SH-SY5Y (cell line): ENCODE data around the gene NCBP1.

Source experiments
- GATA2 ChIP-seq: IDR thresholded peaks from 2 replicates; pipeline ENCODE4 v1.6.1; 2011; ENCODE audit warnings: mild to moderate bottlenecking, low read depth, low read length
- GATA3 ChIP-seq: IDR thresholded peaks from 2 replicates; pipeline ENCODE4 v1.6.1; 2011; ENCODE audit warnings: low read depth, mild to moderate bottlenecking, low read length, moderate library complexity

Gene NCBP1

DNA sequence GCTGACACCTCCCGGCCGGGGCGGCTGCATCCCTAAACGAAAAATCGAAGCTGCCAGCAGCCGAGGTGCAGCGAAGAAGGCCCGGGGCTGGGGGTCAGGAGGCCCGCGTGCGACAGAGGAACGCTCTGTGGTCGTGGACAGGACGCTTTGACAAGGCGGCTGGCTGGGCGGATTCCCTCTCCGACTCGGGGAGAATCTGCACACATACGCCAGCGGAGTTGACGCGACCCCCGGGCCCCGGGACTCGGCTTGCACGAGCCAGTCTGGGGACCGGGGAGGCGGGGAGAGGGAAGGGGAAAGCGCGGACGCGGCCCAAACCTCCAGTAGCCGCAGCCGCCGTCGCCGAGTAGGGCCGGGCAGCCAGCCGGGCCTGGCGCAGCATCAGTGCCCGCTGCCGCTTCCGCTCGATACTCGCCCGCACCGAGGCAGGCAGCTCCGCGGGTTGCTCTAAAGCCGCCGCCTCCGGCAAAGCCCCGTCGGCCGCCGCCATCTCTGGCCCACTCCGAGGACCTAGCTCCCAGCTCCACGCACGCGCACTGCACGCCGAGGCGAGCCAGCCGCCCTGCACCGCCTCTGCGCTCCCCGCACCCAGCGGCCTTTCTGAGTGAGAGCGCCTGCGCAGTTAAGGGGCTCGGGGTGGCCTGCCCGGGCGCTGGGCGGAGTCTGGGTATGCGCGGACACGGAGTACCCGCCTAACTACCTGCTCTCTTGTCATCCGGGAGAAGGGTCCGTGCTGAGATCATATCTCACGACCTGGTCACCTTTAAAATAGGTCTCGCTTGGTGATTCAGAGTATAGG is 63.4 kb downstream of the NCBP1 start, which contains the start of gene XPA:
Gene XPA (minus strand): TSS at position 538 of the 799 bp plus-strand sequence. CDS start 48 bp downstream, at position 490.
- no peak for TF ChIP-seq GATA3
- TF ChIP-seq GATA2: peak; percentile 61

DNA sequence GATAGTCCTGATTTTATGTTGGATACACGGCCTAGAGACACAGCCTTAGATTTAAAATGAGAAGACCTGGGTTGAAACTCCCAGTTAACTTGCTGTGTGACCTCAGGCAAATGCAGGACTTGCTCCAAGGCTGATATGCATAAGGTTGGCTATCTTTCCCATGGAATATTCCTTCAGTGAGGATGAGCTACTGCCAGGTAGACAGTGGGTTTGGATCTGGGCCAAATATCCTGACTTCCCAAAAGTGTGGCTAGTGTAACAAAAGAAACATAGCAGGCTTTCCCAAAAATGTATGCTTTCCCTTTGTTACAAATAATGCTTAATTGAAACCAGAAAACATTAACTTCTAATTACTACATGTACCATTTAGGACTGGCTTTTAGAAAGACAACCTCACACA is 64.2 kb downstream of the NCBP1 start:
- no peak for TF ChIP-seq GATA2
- TF ChIP-seq GATA3: no peak

DNA sequence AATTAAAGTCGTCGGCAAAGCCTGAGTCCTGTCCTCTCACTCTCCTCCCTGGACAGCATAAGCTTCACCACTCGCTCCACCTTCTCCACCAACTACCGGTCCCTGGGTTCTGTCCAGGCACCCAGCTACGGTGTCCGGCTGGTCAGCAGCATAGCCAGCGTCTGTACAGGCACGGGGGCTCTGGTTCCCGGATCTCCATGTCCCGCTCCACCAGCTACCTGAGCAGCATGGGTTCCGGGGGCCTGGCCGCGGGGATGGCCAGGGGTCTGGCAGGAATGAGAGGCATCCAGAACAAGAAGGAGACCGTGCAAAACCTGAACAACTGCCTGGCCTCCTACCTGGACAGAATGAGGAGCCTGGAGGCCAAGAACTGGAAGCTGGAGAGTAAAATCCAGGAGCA is 65.2 kb downstream of the NCBP1 start:
- TF ChIP-seq GATA2 (no peak), GATA3 (no peak)

DNA sequence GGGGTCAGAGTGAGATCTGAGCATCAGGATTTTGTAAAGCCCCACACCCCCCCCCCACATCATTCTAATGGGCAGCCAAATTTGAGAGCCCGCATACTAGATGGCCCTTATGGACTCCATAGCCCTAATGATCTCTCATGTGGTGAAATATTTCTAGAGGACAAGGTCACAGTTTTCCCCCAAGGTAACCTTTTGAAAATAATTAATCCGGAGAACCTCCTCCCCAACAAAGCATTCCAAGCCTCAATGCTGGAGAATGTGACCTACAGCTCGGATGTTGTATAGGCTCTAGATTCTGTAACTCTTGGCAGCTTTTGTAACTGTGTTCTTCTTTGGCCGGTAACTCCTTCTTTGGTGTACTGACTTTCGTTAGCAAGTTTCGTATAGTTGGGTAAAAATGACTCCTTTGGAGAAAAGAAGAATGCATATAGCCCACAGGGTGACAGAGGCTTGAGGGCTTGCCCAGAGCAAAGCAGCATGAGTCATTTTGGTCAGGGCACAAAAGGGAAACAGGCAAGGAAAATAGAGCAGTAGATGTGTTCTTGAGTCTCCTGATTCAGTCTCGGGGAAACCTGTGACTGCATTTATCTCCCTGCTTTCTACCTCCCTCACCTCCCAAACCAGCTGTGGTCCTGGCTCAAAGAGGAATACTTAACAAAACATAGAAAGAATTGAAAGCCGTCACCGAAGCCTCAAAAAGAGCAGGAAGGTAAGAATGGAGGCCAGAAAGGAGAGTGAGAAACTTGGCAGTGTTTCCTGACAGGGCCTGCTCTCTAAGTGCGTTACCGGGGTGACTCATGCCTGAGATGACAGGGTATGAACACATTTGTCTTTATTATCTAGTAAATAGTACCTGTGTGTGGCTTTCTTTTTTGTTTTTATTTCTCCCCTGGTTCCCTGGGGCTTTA is 70.1 kb downstream of the NCBP1 start:
- TF ChIP-seq GATA3 (no peak), GATA2 (no peak)

DNA sequence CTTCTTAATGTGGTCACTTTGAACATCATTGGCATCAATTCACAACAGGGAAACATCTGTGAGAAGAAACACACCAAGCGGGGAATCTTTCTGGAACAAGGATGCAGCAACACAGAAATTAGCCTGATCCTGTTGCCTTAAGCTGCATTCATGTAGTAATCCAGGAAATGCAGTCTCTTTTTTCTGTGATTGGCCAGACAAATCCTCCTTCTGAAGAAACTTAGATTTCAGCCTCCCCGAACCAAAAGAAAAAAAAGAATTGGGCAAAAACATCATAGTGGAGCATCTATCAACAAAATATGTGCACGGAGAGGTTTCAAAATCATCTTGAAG is 70.7 kb downstream of the NCBP1 start:
- TF ChIP-seq GATA2 (no peak), GATA3 (no peak)

DNA sequence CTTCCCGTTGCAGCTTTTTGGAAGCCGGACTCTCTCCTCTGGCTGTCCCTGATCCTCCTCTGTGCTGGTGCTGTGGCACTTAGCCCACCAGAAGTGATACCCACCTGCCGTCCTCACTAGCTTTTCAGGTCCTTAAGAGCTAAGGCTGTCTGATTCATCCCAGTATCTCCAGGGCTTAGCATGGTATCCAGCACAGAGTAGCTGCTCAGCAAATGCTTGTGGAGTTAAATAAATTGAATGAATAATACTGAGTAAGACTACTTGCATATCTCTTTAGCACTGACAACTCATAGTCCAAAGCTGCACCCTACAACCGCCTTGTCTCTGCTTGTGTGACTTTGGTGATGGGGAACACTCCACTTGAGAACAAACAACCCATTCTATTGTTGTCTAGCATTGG is 71.2 kb downstream of the NCBP1 start:
- TF ChIP-seq GATA3 (no peak), GATA2 (no peak)

DNA sequence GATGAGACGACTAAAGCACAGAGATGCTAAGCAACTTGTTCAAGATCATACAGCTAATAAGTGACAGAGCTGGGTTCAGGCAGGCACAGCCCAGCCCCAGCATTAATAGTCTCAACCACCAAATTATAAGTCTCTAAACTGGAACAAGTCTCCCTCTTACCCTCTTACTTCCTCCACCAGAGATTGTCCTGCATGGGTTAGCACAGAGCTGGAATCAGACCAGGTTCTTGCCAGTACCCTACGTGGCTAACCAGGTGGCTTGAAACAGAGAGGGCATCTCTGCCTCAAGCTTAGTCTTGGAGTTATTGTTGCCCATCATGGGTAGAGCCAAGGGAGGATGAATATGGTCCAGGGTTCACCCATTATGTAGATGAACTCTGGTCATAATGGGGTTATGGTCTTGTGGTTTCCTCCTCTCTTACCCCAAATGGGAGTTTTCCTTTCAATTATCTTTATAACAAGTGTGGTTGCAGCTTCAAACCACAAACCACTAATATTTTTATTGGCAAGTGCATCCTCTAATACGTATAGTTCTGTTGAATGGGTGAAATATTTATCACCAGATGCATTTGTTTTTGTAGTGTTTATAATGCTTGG is 71.8 kb downstream of the NCBP1 start:
- TF ChIP-seq GATA2: no peak
- no peak for TF ChIP-seq GATA3

DNA sequence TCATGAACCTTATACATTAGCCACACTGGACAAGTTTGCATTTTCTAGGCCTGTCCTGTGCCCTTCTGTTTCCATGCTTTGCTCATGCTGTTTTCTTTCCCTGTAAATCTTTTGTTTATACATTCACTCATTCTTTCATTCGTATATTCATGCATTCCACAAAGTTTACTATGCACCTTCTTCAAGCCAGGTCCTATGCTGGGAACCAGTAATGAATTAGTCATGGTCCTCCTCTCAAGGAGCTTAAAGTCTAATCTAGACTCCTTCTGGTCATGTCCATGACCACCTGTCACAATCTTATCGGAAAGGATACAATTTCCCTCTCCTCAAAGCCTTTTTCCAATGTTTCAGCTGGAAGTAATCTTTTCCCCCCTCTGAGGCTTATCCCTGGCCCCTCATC is 72.6 kb downstream of the NCBP1 start:
- TF ChIP-seq GATA3 (no peak), GATA2 (no peak)

DNA sequence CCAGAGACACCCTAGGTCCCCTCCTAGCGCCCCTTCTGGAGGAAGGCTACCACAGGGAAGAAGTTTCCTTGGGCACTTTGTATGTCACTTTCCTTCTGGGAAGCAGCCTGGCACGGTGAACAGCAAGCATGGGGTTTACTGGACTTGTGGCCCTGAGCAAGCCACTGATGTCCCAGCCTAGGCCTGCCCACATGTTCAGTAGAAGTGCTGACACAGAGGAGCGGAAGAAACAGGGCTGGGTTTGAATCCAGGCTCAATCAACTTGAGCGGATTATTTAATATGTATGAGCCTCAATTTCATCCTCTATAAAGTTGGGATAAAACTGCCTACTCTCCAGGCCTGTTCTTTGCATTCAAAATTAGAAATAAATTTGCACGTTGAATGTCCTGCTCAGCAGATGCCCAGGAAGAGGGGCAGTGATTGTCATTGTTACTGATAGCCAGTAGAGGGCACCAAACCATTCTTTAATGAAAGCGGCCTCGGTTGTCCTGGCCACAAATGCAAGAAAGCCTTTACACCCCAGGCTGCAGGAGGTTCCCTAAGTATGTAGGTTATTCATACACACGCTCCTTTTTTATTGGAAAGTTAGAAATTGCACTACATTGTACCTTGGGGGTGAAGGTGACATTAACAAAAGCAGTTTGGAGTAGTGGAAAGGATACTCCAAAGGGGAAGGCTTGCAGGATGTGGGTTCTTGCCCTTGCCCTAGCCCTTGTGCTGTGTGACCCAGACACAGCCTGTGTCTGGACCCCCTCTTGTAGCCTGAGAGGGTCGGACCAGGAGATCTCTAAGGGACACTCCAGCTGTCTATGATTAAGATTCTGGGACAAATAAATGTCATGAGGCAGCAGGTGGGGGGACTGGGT is 77.0 kb downstream of the NCBP1 start:
- no peak for TF ChIP-seq GATA2
- no peak for TF ChIP-seq GATA3

DNA sequence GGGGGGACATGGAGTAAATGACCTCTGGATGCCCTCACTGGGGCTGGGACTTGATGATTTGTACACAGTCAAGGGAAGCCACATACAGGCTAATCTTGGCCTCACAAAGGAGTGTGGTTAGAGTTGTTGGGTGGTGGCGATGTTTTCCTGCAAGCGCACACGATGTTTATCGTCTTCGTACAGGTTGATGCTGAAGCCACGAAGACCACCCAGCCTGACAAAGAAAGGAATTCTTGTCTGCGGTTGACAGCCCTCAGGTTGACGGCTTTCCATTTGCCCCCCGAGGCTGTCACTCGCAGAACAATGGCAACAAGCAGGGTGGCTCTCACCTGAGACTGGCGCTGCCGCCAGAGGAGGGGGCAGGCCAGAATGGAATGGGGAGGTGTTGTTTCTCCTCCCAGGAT is 77.6 kb downstream of the NCBP1 start:
- TF ChIP-seq GATA2 (no peak), GATA3 (no peak)

DNA sequence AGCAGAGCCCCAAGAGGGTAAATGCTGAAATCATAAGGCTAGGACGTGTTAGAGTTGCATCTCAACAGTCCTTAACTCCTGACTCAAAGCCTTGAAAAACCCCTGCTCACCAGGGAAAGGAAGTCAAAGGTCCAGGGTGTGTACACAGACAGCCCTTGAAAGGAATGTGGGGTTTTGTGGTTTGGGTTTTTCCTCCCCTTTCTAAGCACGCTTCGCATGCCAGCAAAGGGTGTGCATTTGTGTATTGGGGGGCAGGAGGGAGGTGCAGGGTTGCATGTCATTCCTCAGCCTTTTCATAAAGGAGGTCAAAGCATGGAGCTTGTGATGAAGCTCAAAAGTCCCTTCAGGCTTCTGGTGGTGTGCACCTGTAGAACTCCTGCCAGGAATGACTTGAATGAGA is 80.8 kb downstream of the NCBP1 start:
- TF ChIP-seq GATA2: no peak
- no peak for TF ChIP-seq GATA3

DNA sequence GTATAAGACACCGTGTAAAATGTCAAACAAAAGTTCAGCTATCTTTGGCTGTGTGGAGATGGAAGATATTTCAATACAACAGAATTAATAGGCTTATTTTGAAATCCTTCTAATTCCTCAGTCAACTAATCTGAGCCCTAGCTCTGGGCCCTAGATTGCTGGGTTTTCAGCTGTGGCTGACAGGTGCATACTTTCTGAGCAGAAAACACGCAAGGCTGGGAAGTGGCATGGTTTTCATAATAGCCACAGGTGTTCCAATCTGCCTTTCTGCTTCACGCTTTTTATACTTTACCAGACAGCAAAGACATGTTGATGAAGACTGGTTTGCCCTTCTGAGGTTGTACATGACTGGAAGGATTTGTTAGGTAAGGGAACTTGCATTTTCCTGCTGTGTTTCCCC is 84.2 kb downstream of the NCBP1 start:
- TF ChIP-seq GATA3 (no peak), GATA2 (no peak)

DNA sequence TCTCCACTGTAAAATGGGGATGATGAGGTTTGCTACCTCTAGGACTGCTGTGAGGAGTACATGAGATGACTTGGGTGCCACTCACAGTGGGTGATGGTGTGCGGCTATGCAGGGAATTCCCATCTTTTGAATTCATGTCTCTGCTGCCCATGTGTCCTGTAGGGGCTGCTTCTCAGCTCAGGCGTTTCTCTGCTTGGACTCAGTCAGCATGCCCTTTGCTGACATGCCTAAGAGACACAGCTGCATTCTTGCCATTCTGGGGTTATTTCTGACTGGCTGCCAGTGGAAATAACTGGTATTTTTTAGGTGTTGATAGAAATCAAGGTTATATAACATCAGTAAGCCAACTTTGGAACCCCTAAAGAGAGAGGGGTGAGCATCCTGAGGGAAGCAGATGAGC is 87.8 kb downstream of the NCBP1 start:
- TF ChIP-seq GATA3 (no peak), GATA2 (no peak)
